ENCODE data around the gene TMEM145.

TMEM145 gene

DNA sequence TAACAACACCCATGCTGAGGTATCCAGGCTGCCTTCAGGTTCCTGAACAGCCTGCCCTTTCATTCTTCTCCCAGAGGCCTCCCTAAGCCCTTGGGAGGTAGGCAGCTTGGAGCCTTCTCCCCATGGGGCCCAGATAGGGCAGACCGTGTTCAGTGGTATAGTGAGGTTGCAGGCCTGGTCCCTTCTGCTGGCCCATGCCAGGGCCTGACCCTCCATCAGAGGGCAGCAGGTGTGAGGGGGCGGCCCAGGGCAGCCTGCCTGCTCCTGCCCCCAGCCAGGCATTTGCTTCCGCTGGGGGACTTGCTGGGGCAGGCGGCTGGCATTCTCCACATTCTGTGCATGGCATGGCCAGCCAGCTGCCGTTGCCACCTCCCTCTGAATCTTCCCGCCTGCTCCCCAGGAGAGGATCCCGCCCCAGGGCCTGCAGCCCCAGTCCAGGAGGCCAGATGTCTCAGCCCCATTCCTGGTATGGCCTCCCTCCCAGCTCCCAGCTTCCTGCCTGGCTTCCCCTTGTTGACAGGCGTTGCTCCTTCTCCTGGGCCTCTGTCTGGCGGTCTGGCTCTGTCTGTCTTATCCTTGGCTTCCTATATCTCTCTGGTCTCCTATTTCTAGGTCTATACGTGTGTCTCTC lies 35.2 kb upstream of the TMEM145 start:
- DNase-seq (ENCODE audit: low read depth in 2 of 2) = no peak

- no peak for DNase-seq (ENCODE audit: low read depth in 2 of 2)
Observed at GRCh38 chr19:42278452-42279154, 34.5 kb upstream of the TMEM145 start.

GRCh38 chr19:42279155-42279901 lies 33.8 kb upstream of the TMEM145 start:
- no peak for DNase-seq (ENCODE audit: low read depth in 2 of 2)

DNA sequence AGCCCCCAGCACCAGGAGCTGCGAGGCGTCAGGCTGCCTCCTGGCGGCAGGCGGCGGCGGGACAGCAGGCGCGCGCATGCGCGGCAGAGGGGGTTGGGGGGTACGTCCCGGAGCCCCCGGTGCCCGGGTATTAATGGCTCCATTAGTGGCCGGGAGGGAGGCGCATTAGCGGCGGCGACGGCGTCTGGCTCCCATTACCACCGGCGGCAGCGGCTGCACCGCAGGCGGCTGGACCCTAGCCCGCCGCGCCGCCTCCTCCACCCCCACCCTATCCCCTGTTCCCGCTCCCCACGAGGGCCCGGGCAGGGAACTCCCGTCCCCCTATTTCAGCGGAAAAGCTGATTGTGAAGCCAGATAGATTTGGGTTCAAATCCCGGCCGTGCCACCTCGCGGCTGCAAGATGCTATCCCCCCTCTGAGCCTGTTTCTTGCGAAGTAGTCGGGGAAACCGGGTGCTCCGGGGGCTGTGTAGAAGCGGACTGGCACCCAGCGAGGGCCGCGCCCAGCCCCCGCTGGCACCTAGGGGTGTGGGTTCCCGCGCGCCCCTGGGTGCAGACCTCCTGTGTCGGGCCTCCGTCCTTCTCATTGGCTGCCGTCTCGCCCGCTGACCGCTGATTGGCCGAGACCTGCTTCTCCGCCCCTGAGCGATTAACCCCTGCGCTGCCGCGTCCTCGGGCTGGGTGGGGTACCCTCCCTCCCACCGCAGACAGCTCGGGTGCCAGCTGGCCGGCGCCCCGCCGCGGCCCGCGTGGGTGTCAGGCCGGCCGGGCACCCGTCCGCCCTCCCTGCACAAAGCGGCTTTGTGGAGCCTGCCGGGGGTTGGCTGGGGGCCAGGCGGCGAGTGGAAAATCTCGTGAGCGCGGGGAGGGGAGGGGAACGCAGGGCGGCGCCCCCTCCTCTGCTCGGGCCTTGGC lies 33.0 kb upstream of the TMEM145 start:
- DNase-seq (ENCODE audit: low read depth in 2 of 2) = peak; percentile 59 to 68

GRCh38 chr19:42280815-42281145 lies 32.3 kb upstream of the TMEM145 start:
- no peak for DNase-seq (ENCODE audit: low read depth in 2 of 2)

DNA sequence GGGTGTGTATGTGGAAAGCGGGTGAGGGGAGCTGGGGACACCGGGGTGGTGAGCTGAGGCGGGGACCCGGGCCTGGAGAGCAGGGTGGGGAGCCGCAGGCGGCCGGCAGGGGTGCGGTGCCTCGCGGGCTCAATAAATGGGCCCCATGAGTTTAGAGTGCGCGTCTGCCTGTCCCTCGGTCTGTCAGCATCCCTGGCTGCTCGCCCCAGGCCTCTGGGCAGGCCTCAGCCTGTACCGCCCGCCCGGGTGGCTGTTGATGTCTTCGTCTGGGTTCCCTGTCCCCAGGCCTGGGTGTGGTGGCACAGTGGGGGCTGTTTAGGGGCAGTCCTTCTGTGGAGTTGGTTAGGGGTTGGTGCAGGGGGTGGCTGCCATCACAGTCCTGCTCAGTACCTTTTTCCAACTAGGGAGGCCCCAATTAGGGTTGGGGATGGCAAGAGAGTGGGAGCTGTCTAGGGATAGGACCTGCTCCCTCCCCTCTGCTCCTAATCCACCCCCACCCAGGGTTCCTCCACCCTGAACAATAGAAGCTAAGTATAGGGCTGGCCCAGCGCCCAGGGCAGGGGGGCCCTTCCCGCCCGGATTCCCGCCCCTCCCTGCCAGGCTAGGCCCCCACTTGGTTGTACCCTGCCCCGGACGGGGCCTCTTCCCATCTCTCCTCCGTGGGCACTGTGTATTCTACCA lies 31.8 kb upstream of the TMEM145 start:
- no peak for DNase-seq (ENCODE audit: low read depth in 2 of 2)

- no peak for DNase-seq (ENCODE audit: low read depth in 2 of 2)
Observed at GRCh38 chr19:42281827-42282762, 31.0 kb upstream of the TMEM145 start.

DNA sequence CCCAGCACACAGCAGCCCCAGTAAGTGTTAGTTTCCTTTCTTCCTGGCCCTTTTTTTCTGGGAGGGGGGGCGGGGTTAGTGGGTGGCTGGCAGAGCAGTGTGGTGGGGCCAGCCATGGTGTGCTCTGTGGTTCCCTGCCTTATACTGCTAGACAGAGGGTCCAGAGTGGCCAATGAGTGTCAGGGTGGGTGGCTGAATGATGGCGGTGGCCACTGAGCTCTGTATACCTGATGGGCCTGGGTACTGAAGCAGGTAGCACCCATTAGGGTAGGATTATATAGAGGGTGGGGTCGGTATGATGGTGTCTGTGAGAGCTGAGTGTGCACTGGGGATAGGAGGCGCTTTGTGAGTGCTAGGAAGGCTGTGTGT lies 30.3 kb upstream of the TMEM145 start:
- DNase-seq (ENCODE audit: low read depth in 2 of 2) = no peak

DNA sequence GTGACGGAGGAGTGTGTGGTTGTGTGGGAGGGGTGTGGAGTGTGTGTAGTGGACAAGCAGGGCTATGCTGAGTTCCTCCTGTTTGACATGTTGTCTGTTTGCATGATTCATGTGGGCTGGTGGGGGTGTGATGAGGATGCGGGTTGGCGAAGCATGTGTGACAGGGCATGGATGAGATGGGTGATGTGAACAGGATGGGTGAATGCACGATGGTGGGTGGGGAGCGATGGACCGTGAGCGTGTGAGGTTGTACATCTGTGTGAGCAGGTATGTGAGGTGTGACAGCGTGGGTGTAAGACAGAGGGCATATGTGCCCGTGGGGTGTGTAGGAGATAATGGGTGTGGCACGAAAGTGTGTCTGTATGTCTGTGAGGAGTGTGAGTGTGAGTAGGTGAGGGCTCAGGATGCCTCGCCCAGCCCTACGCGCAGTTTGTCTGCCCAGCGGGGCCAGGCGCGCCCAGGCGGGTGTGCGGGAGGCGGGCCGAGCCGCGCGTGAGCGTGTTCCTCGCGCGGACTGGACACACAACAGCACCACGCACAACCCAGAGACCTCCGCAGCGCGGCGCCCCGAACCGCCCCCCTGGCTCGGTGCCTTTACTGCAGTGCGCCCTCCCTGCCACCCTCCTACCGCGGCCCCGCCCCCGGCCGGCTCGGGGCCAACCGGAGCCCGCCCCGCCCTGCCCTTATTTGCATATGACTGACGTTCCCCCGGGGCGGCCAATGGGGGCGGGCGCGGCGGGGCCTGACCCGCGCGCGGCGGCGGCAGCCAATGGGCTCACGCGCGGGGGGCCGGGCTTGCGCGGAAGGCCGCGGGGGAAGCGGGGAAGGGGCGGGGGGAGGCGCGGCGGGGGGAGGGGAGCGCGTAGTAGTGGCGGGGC lies 29.7 kb upstream of the TMEM145 start:
- peak; percentile 93 to 94 for DNase-seq (ENCODE audit: low read depth in 2 of 2)

DNA sequence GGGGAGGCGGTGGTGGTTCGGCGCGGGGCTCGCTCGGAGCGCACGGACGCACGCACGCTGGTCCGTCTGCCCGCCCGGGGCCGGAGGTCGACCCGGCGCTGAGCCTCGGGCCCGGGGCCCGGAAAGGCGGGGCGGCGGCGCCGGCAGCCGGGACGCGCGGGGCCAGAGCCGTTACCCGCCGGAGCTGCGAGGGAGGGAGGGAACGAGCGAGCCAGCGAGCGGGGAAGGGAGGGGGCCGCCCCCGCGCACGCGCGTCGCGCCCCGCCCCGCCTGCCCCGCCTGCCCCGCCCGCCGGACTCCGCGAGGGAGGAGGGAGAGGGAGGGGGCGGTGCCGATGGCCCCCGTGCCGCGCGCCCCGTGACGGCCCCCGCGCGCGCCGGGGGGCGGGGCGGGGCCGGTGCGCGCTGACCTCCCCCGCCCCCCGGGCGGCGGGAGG lies 29.0 kb upstream of the TMEM145 start:
- peak; percentile 43 to 65 for DNase-seq (ENCODE audit: low read depth in 2 of 2)

GRCh38 chr19:42284591-42285341 lies 28.3 kb upstream of the TMEM145 start:
- DNase-seq (ENCODE audit: low read depth in 2 of 2) = no peak

DNA sequence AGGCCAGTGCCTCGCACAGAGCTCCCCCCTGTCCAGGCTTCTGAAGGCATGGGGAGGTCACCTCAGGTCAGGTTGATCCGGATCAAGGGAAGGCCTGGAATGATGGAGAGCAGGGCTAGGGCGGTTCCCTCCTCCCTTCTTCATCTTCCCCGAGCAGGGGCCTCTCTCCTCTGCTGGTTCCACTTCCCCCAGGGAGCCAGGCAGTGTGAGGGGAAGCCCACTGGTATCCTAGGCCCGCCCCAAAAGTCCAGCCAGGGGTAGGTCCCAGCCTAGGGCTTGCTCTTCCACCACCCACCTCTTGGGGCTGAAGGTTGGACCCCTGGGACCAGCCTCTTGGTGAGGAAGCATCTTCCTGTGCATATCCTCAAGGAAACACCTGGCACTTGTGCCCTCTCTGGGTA lies 27.6 kb upstream of the TMEM145 start:
- no peak for DNase-seq (ENCODE audit: low read depth in 2 of 2)

DNA sequence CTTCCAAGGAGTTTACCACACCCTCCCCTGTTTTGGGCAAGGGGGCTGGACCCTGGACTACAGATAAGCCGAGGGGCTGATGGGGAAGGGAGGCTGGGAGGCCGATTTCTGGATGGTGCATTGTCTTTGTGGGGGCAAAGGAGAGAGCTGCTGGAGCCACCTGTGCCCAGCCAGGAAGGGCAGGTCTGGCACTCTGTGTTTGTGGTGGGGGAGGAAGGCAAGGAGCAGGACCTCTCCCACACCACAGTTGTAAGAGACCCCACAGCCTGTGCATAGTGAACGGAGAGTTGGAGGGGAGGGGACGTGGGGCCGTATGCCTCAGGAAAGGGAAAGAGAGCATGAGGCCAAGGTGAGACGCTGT lies 27.1 kb upstream of the TMEM145 start:
- no peak for DNase-seq (ENCODE audit: low read depth in 2 of 2)

GRCh38 chr19:42286349-42287016 lies 26.6 kb upstream of the TMEM145 start:
- DNase-seq (ENCODE audit: low read depth in 2 of 2) = no peak

GRCh38 chr19:42287017-42287826 lies 25.9 kb upstream of the TMEM145 start:
- no peak for DNase-seq (ENCODE audit: low read depth in 2 of 2)

DNA sequence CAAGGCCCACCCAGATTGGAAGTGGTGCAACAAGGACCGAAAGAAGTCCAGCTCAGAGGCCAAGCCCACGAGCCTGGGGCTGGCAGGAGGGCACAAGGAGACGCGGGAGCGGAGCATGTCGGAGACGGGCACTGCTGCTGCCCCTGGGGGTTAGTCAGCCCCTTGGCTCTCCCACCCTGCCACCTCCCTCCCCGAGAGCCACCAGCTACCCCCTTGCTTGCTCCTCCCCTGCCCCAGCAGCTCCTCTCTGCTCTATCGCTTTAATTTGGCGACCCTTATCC lies 25.3 kb upstream of the TMEM145 start:
- DNase-seq (ENCODE audit: low read depth in 2 of 2) = no peak

GRCh38 chr19:42288387-42288786 lies 24.7 kb upstream of the TMEM145 start:
- no peak for DNase-seq (ENCODE audit: low read depth in 2 of 2)
